Activated CD8-positive, alpha-beta T cell treated with anti-CD3 and anti-CD28 coated beads for 36 hours (primary cell): ENCODE data around the gene CACNA1B. TPM values are rescaled to one million over a fixed set of nuclear protein-coding genes. Genes with fewer than 3 reads are reported as not detected.

ENCODE experiments used
- ATAC-seq: fragments of 200-7000 bp; cut with Tn5 transposase; one replicate; pipeline ENCODE4 v1.10.0; 2021; ENCODE audit warnings: mild to moderate bottlenecking, moderate library complexity
- CTCF ChIA-PET: fragments of 350-600 bp; sonication (Branson Sonifier 250); formaldehyde crosslinking; loops from one replicate; lab custom pipeline; 2021; ENCODE audit warnings: antibody characterized with exemption; lab: Charles Lee
- POLR2A ChIA-PET: fragments of 350-600 bp; sonication (Branson Sonifier 250); formaldehyde crosslinking; loops from one replicate; lab custom pipeline; 2021; ENCODE audit warnings: antibody characterized with exemption; lab: Charles Lee
- DNase-seq: peaks from one replicate; pipeline ENCODE4 v3.0.0-alpha.2; 2020
- H3K27ac Mint-ChIP-seq: one replicate; pipeline ENCODE4 v1.8.0; 2021; ENCODE audit warnings: mild to moderate bottlenecking, mixed read lengths
- H3K27me3 Mint-ChIP-seq: one replicate; pipeline ENCODE4 v1.8.0; 2021; ENCODE audit warnings: mixed read lengths
- H3K36me3 Mint-ChIP-seq: one replicate; pipeline ENCODE4 v1.8.0; 2021; ENCODE audit warnings: low read depth, mixed read lengths
- H3K4me1 Mint-ChIP-seq: one replicate; pipeline ENCODE4 v1.8.0; 2021; ENCODE audit warnings: low read depth, mixed read lengths
- H3K4me3 Mint-ChIP-seq: one replicate; pipeline ENCODE4 v1.8.0; 2021; ENCODE audit warnings: mild to moderate bottlenecking, moderate library complexity, mixed read lengths
- H3K9me3 Mint-ChIP-seq: one replicate; pipeline ENCODE4 v1.8.0; 2021; ENCODE audit warnings: mixed read lengths
- intact Hi-C: fragments of 100-400 bp; cut with micrococcal nuclease; formaldehyde crosslinking; loops from one replicate; pipeline ENCODE4 v1.10.0; 2022
- total RNA-seq, 2 experiments: library from RNA; stranded (reverse); gene quantifications; one replicate each; pipeline ENCODE4 v1.2.3, GENCODE V29; 2021
- TF ChIP-seq, protein P1 (sequence below): fragments of 200-600 bp; IDR thresholded peaks from one replicate; pipeline ENCODE4 v1.8.0; 2022; ENCODE audit warnings: antibody characterized with exemption, mild to moderate bottlenecking

Gene CACNA1B
- total RNA-seq, 2 experiments from 2014 or later = not detected

DNA sequence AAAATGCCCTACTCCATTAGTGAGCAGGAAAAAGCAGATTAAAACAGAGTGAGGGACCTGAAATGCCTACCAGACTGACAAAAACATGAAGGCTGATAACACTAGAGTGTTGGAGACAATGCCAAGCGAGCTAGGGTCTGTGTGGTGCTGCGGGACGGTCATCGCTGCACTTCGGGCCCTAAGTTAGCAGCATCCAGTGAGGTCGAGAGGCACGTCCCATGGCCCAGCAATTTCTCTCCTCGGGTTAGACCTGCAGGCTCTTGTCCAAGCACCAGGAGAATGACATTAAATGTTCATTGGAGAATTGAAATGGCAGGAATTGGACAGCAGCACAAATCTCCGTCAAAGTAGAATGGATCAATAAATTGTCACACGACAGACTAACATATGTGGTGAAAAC is 5.3 kb upstream of the CACNA1B start:
- Mint-ChIP-seq H3K4me3 (no peak overlapping the region), H3K9me3 (no peaks in the 10 kb centered on the region), H3K4me1 (peaks cover 2% of the 10 kb centered on the region), H3K36me3 (no peaks in the 10 kb centered on the region), H3K27me3 (peaks cover 37% of the 10 kb centered on the region), H3K27ac (no peak overlapping the region)
- CTCF ChIA-PET = no interaction called here
- DNase-seq (no peak), ATAC-seq (no peak)
- POLR2A ChIA-PET = no interaction called here
- TF ChIP-seq, protein P1, sequence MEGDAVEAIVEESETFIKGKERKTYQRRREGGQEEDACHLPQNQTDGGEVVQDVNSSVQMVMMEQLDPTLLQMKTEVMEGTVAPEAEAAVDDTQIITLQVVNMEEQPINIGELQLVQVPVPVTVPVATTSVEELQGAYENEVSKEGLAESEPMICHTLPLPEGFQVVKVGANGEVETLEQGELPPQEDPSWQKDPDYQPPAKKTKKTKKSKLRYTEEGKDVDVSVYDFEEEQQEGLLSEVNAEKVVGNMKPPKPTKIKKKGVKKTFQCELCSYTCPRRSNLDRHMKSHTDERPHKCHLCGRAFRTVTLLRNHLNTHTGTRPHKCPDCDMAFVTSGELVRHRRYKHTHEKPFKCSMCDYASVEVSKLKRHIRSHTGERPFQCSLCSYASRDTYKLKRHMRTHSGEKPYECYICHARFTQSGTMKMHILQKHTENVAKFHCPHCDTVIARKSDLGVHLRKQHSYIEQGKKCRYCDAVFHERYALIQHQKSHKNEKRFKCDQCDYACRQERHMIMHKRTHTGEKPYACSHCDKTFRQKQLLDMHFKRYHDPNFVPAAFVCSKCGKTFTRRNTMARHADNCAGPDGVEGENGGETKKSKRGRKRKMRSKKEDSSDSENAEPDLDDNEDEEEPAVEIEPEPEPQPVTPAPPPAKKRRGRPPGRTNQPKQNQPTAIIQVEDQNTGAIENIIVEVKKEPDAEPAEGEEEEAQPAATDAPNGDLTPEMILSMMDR = no peak
- intact Hi-C loops = no loop called here

DNA sequence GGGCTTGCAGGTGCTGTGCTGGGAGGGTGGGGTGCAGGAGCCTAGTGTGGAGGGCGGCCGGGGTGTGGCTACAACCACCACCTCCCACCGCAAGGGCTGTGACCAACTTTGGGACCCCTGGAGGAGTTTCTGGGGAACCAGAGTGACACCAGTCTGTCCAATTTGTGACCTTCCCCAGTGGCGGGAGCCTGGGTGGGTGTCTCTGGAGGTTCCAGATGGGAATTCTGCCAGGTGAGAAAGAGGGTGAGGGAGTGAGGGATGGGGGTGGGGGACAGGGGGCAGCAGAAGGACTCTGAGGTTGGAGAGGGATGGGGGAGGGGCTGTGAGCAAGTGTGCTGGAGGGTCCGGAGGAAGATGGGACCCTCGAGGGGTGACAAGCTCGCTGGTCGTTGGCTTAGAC is 4.2 kb upstream of the CACNA1B start:
- peaks cover 29% of the 10 kb centered on the region for H3K27me3 Mint-ChIP-seq
- H3K4me1 Mint-ChIP-seq = peaks cover 2% of the 10 kb centered on the region
- CTCF ChIA-PET = no interaction called here
- DNase-seq (no peak), ATAC-seq (no peak)
- intact Hi-C loops = no loop called here
- POLR2A ChIA-PET = no interaction called here
- H3K27ac Mint-ChIP-seq = no peak overlapping the region
- H3K4me3 Mint-ChIP-seq = no peak overlapping the region
- no peaks in the 10 kb centered on the region for H3K36me3 Mint-ChIP-seq
- TF ChIP-seq, protein P1 = no peak
- H3K9me3 Mint-ChIP-seq = no peaks in the 10 kb centered on the region

DNA sequence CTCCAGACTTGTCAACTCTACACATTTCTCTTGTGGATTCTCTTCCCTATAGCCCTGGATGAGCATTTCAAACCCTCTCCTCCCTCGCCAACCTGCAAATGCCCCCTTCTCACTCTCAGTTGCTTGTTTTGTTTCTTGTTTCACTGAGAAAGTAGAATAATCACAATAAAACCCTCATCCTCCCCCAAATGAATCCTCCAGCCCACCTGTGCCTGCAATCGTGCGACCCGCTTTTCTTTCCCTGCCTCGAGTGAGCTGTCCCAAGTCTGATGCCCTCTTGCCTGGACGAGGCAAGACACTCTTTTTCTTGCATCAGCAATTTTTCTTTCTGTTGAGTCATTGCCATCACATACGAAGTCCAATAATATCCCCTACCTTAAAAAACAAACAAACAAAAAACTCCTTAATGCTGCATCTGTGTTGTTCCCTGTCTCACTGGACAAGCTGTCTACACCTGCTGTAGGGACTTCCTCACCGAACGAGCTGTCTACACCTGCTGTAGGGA is 3.7 kb upstream of the CACNA1B start:
- ATAC-seq (no peak), DNase-seq (no peak)
- Mint-ChIP-seq H3K27me3 (peaks cover 28% of the 10 kb centered on the region), H3K27ac (no peak overlapping the region), H3K4me3 (no peak overlapping the region), H3K9me3 (no peaks in the 10 kb centered on the region), H3K36me3 (no peaks in the 10 kb centered on the region), H3K4me1 (peaks cover 2% of the 10 kb centered on the region)
- POLR2A ChIA-PET = no interaction called here
- TF ChIP-seq, protein P1 = no peak
- CTCF ChIA-PET = no interaction called here
- intact Hi-C loops = no loop called here

DNA sequence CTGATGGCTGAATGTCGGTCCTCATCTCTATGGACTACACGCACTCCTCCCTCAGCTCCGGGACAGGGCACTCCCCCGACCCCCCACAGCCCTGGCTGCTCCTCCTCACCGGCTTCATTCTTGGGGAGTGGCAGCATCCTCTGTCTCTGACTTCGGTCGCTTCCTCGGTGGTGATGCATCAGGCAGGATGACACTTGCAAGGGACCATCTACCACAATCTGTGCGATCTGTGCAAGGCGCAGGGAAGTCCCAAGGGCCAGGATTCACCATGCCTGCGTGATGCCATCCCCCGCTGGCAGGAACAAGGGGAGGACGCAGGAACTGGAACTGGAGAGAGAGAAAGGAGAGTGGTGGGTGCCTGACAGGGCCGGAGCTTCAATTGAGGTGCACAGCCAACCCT is 2.2 kb upstream of the CACNA1B start:
- ATAC-seq (no peak), DNase-seq (no peak)
- ChIA-PET CTCF (no interaction called here), POLR2A (interaction anchor here (1.0 kb wide), 1 partner anchor 1614 kb away, joined by 4 read pairs; no protein-coding TSS in a partner anchor)
- TF ChIP-seq, protein P1 = no peak
- H3K27me3 Mint-ChIP-seq = peaks cover 35% of the 10 kb centered on the region
- no peaks in the 10 kb centered on the region for H3K9me3 Mint-ChIP-seq
- H3K4me1 Mint-ChIP-seq = peaks cover 2% of the 10 kb centered on the region
- H3K27ac Mint-ChIP-seq = no peak overlapping the region
- no peak overlapping the region for H3K4me3 Mint-ChIP-seq
- intact Hi-C loops = no loop called here
- H3K36me3 Mint-ChIP-seq = no peaks in the 10 kb centered on the region

DNA sequence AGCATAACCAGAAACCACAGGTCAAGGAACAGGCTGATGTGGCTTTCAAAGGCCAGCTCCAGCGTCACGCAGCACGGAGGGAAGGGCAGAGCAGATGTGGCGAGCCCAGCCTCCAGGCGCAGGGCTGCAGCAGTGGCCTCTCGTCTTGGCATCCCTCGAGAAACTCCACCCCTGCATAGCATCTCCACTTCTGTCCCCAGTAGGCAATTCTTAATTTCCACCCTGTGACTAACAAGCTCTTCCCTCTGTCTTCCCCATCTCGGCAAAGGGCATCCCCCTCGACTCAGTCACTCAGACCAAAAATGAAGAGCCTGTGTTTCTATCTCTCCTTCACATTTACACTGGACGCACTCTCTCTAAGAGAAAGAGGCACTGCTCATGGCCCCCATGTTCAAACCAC is 1.7 kb upstream of the CACNA1B start:
- H3K36me3 Mint-ChIP-seq = no peaks in the 10 kb centered on the region
- no peak overlapping the region for H3K4me3 Mint-ChIP-seq
- intact Hi-C loops = no loop called here
- H3K4me1 Mint-ChIP-seq = peaks cover 2% of the 10 kb centered on the region
- TF ChIP-seq, protein P1 = no peak
- H3K9me3 Mint-ChIP-seq = no peaks in the 10 kb centered on the region
- ChIA-PET CTCF (no interaction called here), POLR2A (interaction anchor here (1.0 kb wide), 1 partner anchor 1614 kb away, joined by 4 read pairs; no protein-coding TSS in a partner anchor)
- no peak for DNase-seq
- no peak for ATAC-seq
- H3K27me3 Mint-ChIP-seq = peaks cover 35% of the 10 kb centered on the region
- no peak overlapping the region for H3K27ac Mint-ChIP-seq
